A549 (cell line): ENCODE measurements around the gene CDC5L. TPM values are rescaled to one million over a fixed set of nuclear protein-coding genes. Genes with fewer than 3 reads are reported as not detected.
"Not testable (repeated sequence)": the region's sequence is repeated elsewhere in the genome, so short reads cannot be mapped to it uniquely, and the experiment has no call there.

Experiments
- ATAC-seq, 2 experiments: fragments of 200-7000 bp in 1 of 2; fragments of >200 bp in 1 of 2; cut with Nextera tagmentation in 1 of 2; cut with Tn5 transposase in 1 of 2; 3 replicates each; pipeline versions ENCODE4 v1.8.0 to v1.9.1; 2018 to 2020; ENCODE audit warnings: mild to moderate bottlenecking in 1 of 2, moderate library complexity in 1 of 2
- CTCF ChIA-PET: fragments of 300-600 bp; sonication (Branson Sonifier 250); formaldehyde crosslinking; extraction: SDS; loops from one replicate; lab custom pipeline; 2021; ENCODE audit warnings: antibody characterized with exemption, inconsistent platforms; lab: Yijun Ruan, JAX
- POLR2A ChIA-PET: fragments of 350-600 bp; formaldehyde crosslinking; extraction: SDS; loops from one replicate; lab custom pipeline; 2021; ENCODE audit warnings: antibody characterized with exemption, inconsistent platforms; lab: Yijun Ruan, JAX
- DNase-seq, 2 experiments: peaks; one replicate each; pipeline versions ENCODE4 v3.0.0 to v3.0.0-alpha.2; 2011 to 2016; ENCODE audit warnings: low read depth in 1 of 2, low spot score in 1 of 2
- FAIRE-seq: peaks from 2 replicates; lab custom pipeline; 2011; peaks lifted over from hg19 to GRCh38; lab: Jason Lieb, UNC
- H3K27ac ChIP-seq, 2 experiments: fragments of >200 bp; sonication (Bioruptor Twin); formaldehyde crosslinking; 3 replicates each; pipeline ENCODE4 v1.5.1; 2016 to 2017
- H3K4me1 ChIP-seq: fragments of >200 bp; sonication (Bioruptor Twin); formaldehyde crosslinking; 3 replicates; pipeline ENCODE4 v1.6.1; 2016
- H3K4me2 ChIP-seq: fragments of >200 bp; sonication (Bioruptor Twin); formaldehyde crosslinking; 3 replicates; pipeline ENCODE4 v1.6.1; 2016
- H3K4me3 ChIP-seq: fragments of >200 bp; sonication (Bioruptor Twin); formaldehyde crosslinking; 3 replicates; pipeline ENCODE4 v1.5.1; 2016
- H3K9me3 ChIP-seq: fragments of >200 bp; sonication (Bioruptor Twin); formaldehyde crosslinking; 3 replicates; pipeline ENCODE4 v1.6.1; 2016
- ATOH8 ChIP-seq: fragments of 250-450 bp; sonication (Bioruptor Pico); IDR thresholded peaks from 2 replicates; pipeline ENCODE4 v1.5.0; 2020; ENCODE audit warnings: low read depth, mild to moderate bottlenecking, moderate library complexity
- BHLHE40 ChIP-seq: IDR thresholded peaks from 2 replicates; pipeline ENCODE4 v1.6.1; 2012; ENCODE audit warnings: low read depth, low read length, inconsistent platforms
- CBX2 ChIP-seq: fragments of 200-600 bp; sonication (generic); IDR thresholded peaks from 2 replicates; pipeline ENCODE4 v1.6.1; 2016; ENCODE audit warnings: low read depth, mild to moderate bottlenecking, borderline replicate concordance
- CBX8 ChIP-seq: fragments of 200-600 bp; sonication (generic); IDR thresholded peaks from 2 replicates; pipeline ENCODE4 v1.6.1; 2016
- CHD2 ChIP-seq: fragments of 150-350 bp; IDR thresholded peaks from 2 replicates; pipeline ENCODE4 v1.6.1; 2014; ENCODE audit warnings: low read length; ENCODE audit not compliant: partially characterized antibody
- CHD4 ChIP-seq: fragments of 200-600 bp; sonication (generic); IDR thresholded peaks from 2 replicates; pipeline ENCODE4 v1.6.1; 2016; ENCODE audit warnings: antibody characterized with exemption, mild to moderate bottlenecking, borderline replicate concordance
- EP300 ChIP-seq, 2 experiments: fragments of >200 bp; sonication (Bioruptor Twin); formaldehyde crosslinking; IDR thresholded peaks; 2 replicates in 1 of 2; 3 replicates in 1 of 2; pipeline ENCODE4 v1.6.1; 2016 to 2017
- FOSB ChIP-seq: fragments of 250-450 bp; sonication (Bioruptor Pico); IDR thresholded peaks from 2 replicates; pipeline ENCODE4 v1.5.0; 2020; ENCODE audit warnings: mild to moderate bottlenecking, moderate library complexity
- HDAC2 ChIP-seq: fragments of 200-600 bp; sonication (generic); IDR thresholded peaks from 2 replicates; pipeline ENCODE4 v1.6.1; 2016
- HOXA7 ChIP-seq: fragments of 250-450 bp; sonication (Bioruptor Pico); IDR thresholded peaks from 2 replicates; pipeline ENCODE4 v1.5.0; 2020; ENCODE audit warnings: mild to moderate bottlenecking, moderate library complexity
- JUN ChIP-seq, 2 experiments: fragments of >200 bp; sonication (Bioruptor Twin); formaldehyde crosslinking; IDR thresholded peaks; 2 replicates in 1 of 2; 3 replicates in 1 of 2; pipeline ENCODE4 v1.6.1; 2016 to 2017
- MYC ChIP-seq: IDR thresholded peaks from 2 replicates; pipeline ENCODE4 v1.6.1; 2012; ENCODE audit warnings: mild to moderate bottlenecking, inconsistent platforms, low read length, improper control_type of control experiment, borderline replicate concordance
- NFE2L2 ChIP-seq: fragments of 150-350 bp; conservative IDR thresholded peaks from 2 replicates; pipeline ENCODE4 v1.6.1; 2014; ENCODE audit warnings: low read length
- NR3C1 ChIP-seq: fragments of >200 bp; sonication (Bioruptor Twin); formaldehyde crosslinking; IDR thresholded peaks from 3 replicates; pipeline ENCODE4 v1.6.1; 2017
- PBX3 ChIP-seq: IDR thresholded peaks from 2 replicates; pipeline ENCODE4 v1.6.1; 2012
- PHF8 ChIP-seq: fragments of 200-600 bp; sonication (generic); IDR thresholded peaks from 2 replicates; pipeline ENCODE4 v1.6.1; 2016; ENCODE audit warnings: low read depth, mild to moderate bottlenecking, antibody characterized with exemption, moderate library complexity, borderline replicate concordance
- POLR2A ChIP-seq: IDR thresholded peaks from 2 replicates; pipeline ENCODE4 v1.6.1; 2012; ENCODE audit warnings: mild to moderate bottlenecking, low read length
- RCOR1 ChIP-seq: fragments of 150-350 bp; IDR thresholded peaks from 2 replicates; pipeline ENCODE4 v1.6.1; 2014; ENCODE audit warnings: antibody characterized with exemption, low read length, low read depth
- REST ChIP-seq: fragments of 200-600 bp; sonication (generic); IDR thresholded peaks from 2 replicates; pipeline ENCODE4 v1.6.1; 2016; ENCODE audit warnings: antibody characterized with exemption, mild to moderate bottlenecking, moderate library complexity
- RFX5 ChIP-seq: fragments of 450-650 bp; IDR thresholded peaks from 2 replicates; pipeline ENCODE4 v1.7.1; 2014; ENCODE audit warnings: antibody characterized with exemption, mild to moderate bottlenecking, moderate library complexity
- ZFP36 ChIP-seq: fragments of 450-650 bp; IDR thresholded peaks from 2 replicates; pipeline ENCODE4 v1.6.1; 2014; ENCODE audit warnings: borderline replicate concordance; ENCODE audit not compliant: partially characterized antibody
- WGBS: methylation state at CpG from one replicate; pipeline ENCODE4 v1.1.6; 2017; ENCODE audit errors: missing lambda C conversion rate; 5-methylcytosine and 5-hydroxymethylcytosine counted together
- polyA plus RNA-seq, 4 experiments: library from polyadenylated mRNA; depleted of rRNA in 3 of 4; stranded (reverse); fragments of >200 nt; fragmentation: RNase III in 1 of 4; extraction: RNeasy Plus Mini Kit Qiagen cat#74134 plus additional on column Dnase treatment in 1 of 4; gene quantifications; 2 replicates in 3 of 4; 3 replicates in 1 of 4; pipeline ENCODE4 v1.2.3, GENCODE V29; 2011 to 2017
- TF ChIP-seq, protein P1 (sequence below): fragments of >200 bp; sonication (Bioruptor Twin); formaldehyde crosslinking; IDR thresholded peaks from 2 replicates; pipeline ENCODE4 v1.6.1; 2016
- TF ChIP-seq, protein P2 (sequence below): fragments of 450-650 bp; IDR thresholded peaks from 2 replicates; pipeline ENCODE4 v1.6.1; 2014; ENCODE audit warnings: antibody characterized with exemption
- TF ChIP-seq, protein P3 (sequence below): IDR thresholded peaks from 2 replicates; pipeline ENCODE4 v1.6.1; 2012
- TF ChIP-seq, protein P4 (sequence below): fragments of >200 bp; sonication (Bioruptor Twin); formaldehyde crosslinking; IDR thresholded peaks from 3 replicates; pipeline ENCODE4 v1.6.1; 2016

Gene CDC5L
- polyA plus RNA-seq, 2 of the 4 experiments (the other 2 are of a cell fraction): 12.8 to 20.5 TPM

DNA sequence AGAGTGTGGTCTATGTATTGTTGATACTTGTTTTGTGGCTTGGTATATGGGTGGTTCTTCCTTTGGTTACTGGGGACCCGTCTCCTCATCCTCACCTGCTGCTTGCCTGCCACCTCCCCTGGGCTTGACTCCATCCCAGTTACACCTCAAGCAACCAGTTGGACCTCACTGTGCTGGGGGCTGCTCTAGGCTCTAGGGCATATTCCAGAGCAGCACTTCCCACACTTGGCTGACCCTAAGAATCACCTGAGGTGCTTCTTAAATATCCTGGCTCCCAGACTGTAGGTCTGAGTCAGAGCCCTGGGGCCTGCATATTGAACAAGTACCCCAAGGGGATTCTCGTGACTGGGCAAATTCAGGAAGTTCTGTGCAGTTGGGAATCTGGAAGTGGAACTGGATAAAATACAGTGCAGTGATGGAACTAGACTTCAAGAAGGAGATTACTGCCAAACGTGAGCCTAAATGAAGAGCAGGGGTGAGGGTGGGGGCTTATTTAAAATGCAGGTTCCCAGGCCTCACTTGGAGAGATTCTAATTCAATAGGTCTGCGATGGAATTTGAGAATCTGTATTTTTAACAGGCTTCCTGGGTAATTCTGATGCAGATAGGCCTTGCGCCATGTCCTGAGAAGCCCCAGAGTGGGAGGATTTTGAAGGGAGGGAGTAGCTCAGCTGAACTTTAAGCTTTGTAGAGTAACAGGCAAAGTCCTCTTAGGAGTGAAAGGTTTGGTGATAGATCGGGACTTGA lies 37.4 kb upstream of the CDC5L start:
- DNase-seq (no peak), ATAC-seq (no peak), FAIRE-seq (no peak)
- Histone ChIP-seq H3K4me2 (no peak overlapping the region), H3K4me1 (no peaks in the 10 kb centered on the region), H3K9me3 (no peaks in the 10 kb centered on the region), H3K4me3 (no peak overlapping the region), H3K27ac (no peak overlapping the region)
- TF ChIP-seq PHF8 (no peak), CBX2 (no peak), CHD4 (no peak), JUN (IDR thresholded peaks at IDR 0.05) (no peak), HDAC2 (no peak), ZFP36 (no peak), POLR2A (no peak), CBX8 (no peak), MYC (no peak), BHLHE40 (no peak), FOSB (CRISPR knock-in tag) (no peak), NR3C1 (no peak), RCOR1 (no peak), CHD2 (no peak), REST (no peak)
- TF ChIP-seq, protein P1, sequence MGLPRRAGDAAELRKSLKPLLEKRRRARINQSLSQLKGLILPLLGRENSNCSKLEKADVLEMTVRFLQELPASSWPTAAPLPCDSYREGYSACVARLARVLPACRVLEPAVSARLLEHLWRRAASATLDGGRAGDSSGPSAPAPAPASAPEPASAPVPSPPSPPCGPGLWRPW: no peak
- TF ChIP-seq, protein P2, sequence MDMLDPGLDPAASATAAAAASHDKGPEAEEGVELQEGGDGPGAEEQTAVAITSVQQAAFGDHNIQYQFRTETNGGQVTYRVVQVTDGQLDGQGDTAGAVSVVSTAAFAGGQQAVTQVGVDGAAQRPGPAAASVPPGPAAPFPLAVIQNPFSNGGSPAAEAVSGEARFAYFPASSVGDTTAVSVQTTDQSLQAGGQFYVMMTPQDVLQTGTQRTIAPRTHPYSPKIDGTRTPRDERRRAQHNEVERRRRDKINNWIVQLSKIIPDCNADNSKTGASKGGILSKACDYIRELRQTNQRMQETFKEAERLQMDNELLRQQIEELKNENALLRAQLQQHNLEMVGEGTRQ: no peak
- TF ChIP-seq, protein P3, sequence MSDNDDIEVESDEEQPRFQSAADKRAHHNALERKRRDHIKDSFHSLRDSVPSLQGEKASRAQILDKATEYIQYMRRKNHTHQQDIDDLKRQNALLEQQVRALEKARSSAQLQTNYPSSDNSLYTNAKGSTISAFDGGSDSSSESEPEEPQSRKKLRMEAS: no peak
- POLR2A ChIA-PET: no interaction called here
- CTCF ChIA-PET: interaction anchor here (0.5 to 3.0 kb wide), 4 partner anchors 12 to 82 kb away, joined by 3 to 11 read pairs (median 3); no protein-coding TSS in a partner anchor
- 58% methylated on average over 6 of the region's 6 CpGs for WGBS

DNA sequence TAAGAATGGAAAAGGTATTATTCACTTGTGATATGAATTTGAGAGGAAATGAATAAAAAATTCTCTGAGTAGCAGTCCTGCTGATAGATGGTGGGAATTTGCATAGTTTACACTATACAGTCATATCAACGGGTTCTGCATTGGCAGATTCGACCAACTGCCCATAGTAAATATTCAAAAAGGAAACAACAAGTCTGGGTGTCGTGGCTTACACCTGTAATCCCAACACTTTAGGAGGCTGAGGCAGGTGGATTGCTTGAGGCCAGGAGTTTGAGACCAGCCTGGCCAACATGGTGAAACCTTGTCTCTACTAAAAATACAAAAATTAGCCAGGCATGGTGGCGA lies 36.9 kb upstream of the CDC5L start:
- CTCF ChIA-PET: interaction anchor here (0.5 to 3.0 kb wide), 3 partner anchors 12 to 82 kb away, joined by 3 to 11 read pairs (median 3); no protein-coding TSS in a partner anchor
- POLR2A ChIA-PET, FAIRE-seq, H3K4me1 ChIP-seq, H3K9me3 ChIP-seq, H3K27ac ChIP-seq, ATAC-seq, DNase-seq, H3K4me2 ChIP-seq, H3K4me3 ChIP-seq: not testable (repeated sequence)
- WGBS: 38% methylated on average over 4 of the region's 4 CpGs

GRCh38 chr6:44352259-44352658 lies 35.2 kb upstream of the CDC5L start:
- H3K4me1 ChIP-seq: no peaks in the 10 kb centered on the region
- H3K4me2 ChIP-seq: no peak overlapping the region
- CTCF ChIA-PET: interaction anchor here (3.0 kb wide), 1 partner anchor 14 kb away, joined by 11 read pairs; no protein-coding TSS in a partner anchor
- FAIRE-seq: no peak
- no peak overlapping the region for H3K4me3 ChIP-seq
- POLR2A ChIA-PET: no interaction called here
- H3K9me3 ChIP-seq: peaks cover 2% of the 10 kb centered on the region; the same call in 1 of the 3 replicates
- TF ChIP-seq RFX5 (no peak), EP300 (IDR thresholded peaks at IDR 0.05) (no peak), HOXA7 (CRISPR knock-in tag) (no peak), PBX3 (no peak), ATOH8 (CRISPR knock-in tag) (no peak), JUN (IDR thresholded peaks at IDR 0.05) (no peak), NFE2L2 (no peak)
- TF ChIP-seq, protein P4, sequence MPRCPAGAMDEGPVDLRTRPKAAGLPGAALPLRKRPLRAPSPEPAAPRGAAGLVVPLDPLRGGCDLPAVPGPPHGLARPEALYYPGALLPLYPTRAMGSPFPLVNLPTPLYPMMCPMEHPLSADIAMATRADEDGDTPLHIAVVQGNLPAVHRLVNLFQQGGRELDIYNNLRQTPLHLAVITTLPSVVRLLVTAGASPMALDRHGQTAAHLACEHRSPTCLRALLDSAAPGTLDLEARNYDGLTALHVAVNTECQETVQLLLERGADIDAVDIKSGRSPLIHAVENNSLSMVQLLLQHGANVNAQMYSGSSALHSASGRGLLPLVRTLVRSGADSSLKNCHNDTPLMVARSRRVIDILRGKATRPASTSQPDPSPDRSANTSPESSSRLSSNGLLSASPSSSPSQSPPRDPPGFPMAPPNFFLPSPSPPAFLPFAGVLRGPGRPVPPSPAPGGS: no peak
- DNase-seq: no peak
- ATAC-seq: no peak
- WGBS: 64% methylated on average over 4 of the region's 4 CpGs
- no peak overlapping the region for H3K27ac ChIP-seq
